K562 (cell line): ENCODE data around the gene METAP1D. TPM values are rescaled to one million over a fixed set of nuclear protein-coding genes. Genes with fewer than 3 reads are reported as not detected.

ENCODE experiments used
- ATAC-seq: fragments of 200-7000 bp; cut with Tn5 transposase; 3 replicates; pipeline ENCODE4 v1.9.1; 2020; ENCODE audit warnings: moderate library complexity
- BruUV-seq: library from RNA; stranded (reverse); fragments of 400-500 nt; replicated peaks from 2 replicates; lab custom pipeline; 2021; lab: Mats Ljungman, UMichigan
- CTCF ChIA-PET: fragments of 300-600 bp; formaldehyde crosslinking; extraction: SDS; loops from one replicate; lab custom pipeline; 2021; ENCODE audit warnings: low intra/inter-chr PET ratio; lab: Yijun Ruan, JAX
- POLR2A ChIA-PET: fragments of 300-600, 350-650 bp; sonication (Branson Sonifier 250); formaldehyde crosslinking; extraction: SDS; loops from one replicate; lab custom pipeline; 2021; ENCODE audit warnings: antibody characterized with exemption, inconsistent platforms; lab: Yijun Ruan, JAX
- DNase-seq, 4 experiments: peaks; one replicate each; pipeline versions ENCODE4 v3.0.0 to v3.0.0-alpha.2; 2011 to 2018; ENCODE audit warnings: low spot score in 3 of 4, mixed read lengths in 3 of 4; ENCODE audit errors: extremely low read depth in 1 of 4
- FAIRE-seq: peaks from 2 replicates; lab custom pipeline; 2011; peaks lifted over from hg19 to GRCh38; lab: Jason Lieb, UNC
- H2AFZ ChIP-seq: 2 replicates; pipeline ENCODE4 v1.6.0; 2011; ENCODE audit warnings: low read depth, low read length, control low read depth, inconsistent platforms
- H3K27ac ChIP-seq: fragments of 200-600 bp; 3 replicates; pipeline ENCODE4 v1.8.0; 2011; ENCODE audit warnings: low read depth, mild to moderate bottlenecking, control low read depth, inconsistent platforms, low read length, moderate library complexity, mixed read lengths; ENCODE audit errors: extremely low read depth
- H3K27me3 ChIP-seq, 2 experiments: fragments of 300-600 bp in 1 of 2; 2 replicates in 1 of 2; 3 replicates in 1 of 2; pipeline versions ENCODE4 v1.6.0 to v1.8.0; 2011; ENCODE audit warnings: inconsistent platforms in 2 of 2, low read length in 2 of 2, mild to moderate bottlenecking in 1 of 2, mixed read lengths in 1 of 2, moderate library complexity in 1 of 2; ENCODE audit not compliant: control insufficient read depth in 2 of 2, insufficient read depth in 2 of 2
- H3K36me3 ChIP-seq: fragments of 300-600 bp; 3 replicates; pipeline ENCODE4 v1.8.0; 2011; ENCODE audit warnings: mild to moderate bottlenecking, low read length, inconsistent platforms; ENCODE audit not compliant: control insufficient read depth, insufficient read depth
- H3K4me1 ChIP-seq, 2 experiments: fragments of 200-600 bp in 1 of 2; replicated peaks in 1 of 2; 2 replicates in 1 of 2; 3 replicates in 1 of 2; pipeline versions ENCODE4 v1.5.1 to v1.8.0; 2011; ENCODE audit warnings: inconsistent platforms in 2 of 2, low read length in 2 of 2, mild to moderate bottlenecking in 1 of 2, mixed read lengths in 1 of 2, moderate library complexity in 1 of 2; ENCODE audit not compliant: control insufficient read depth in 2 of 2, insufficient read depth in 2 of 2
- H3K4me2 ChIP-seq: 2 replicates; pipeline ENCODE4 v1.6.1; 2011; ENCODE audit warnings: low read length, control low read depth, inconsistent platforms, mixed read lengths; ENCODE audit not compliant: insufficient read depth
- H3K4me3 ChIP-seq: fragments of 200-600 bp; sonication (generic), shearing (Covaris generic); 2 replicates; pipeline ENCODE4 v1.5.1; 2016; ENCODE audit warnings: control low read depth, inconsistent platforms
- H3K79me2 ChIP-seq: fragments of 200-600 bp; 3 replicates; pipeline ENCODE4 v1.8.0; 2011; ENCODE audit warnings: low read length, inconsistent platforms; ENCODE audit not compliant: control insufficient read depth, insufficient read depth
- H3K9ac ChIP-seq, 2 experiments: 2 replicates each; pipeline versions ENCODE4 v1.6.0 to v1.6.1; 2011; ENCODE audit warnings: low read depth in 2 of 2, low read length in 2 of 2, control low read depth in 1 of 2, inconsistent platforms in 1 of 2, mild to moderate bottlenecking in 1 of 2, mixed read lengths in 1 of 2; ENCODE audit not compliant: insufficient read depth in 1 of 2
- H3K9me1 ChIP-seq: one replicate; pipeline ENCODE4 v1.6.0; 2011; ENCODE audit warnings: inconsistent platforms, mild to moderate bottlenecking, low read length, moderate library complexity; ENCODE audit not compliant: control insufficient read depth, insufficient read depth
- H3K9me3 ChIP-seq: replicated peaks from 2 replicates; pipeline ENCODE4 v1.5.1; 2011; ENCODE audit warnings: low read depth, low read length, inconsistent platforms; ENCODE audit not compliant: control insufficient read depth, insufficient read depth
- H4K20me1 ChIP-seq: replicated peaks from 2 replicates; pipeline ENCODE4 v1.6.1; 2011; ENCODE audit warnings: low read length, inconsistent platforms, mixed read lengths; ENCODE audit not compliant: control insufficient read depth, insufficient read depth
- CCNT2 ChIP-seq: IDR thresholded peaks from 2 replicates; pipeline ENCODE4 v1.6.1; 2011; ENCODE audit warnings: borderline replicate concordance, low read depth, mild to moderate bottlenecking, moderate library complexity, mixed read lengths, low read length; ENCODE audit not compliant: insufficient read length; ENCODE audit errors: extremely low read depth
- COPS2 ChIP-seq: fragments of 450-650 bp; conservative IDR thresholded peaks from 2 replicates; pipeline ENCODE4 v1.6.1; 2016; ENCODE audit warnings: mild to moderate bottlenecking, moderate library complexity
- FOXJ3 ChIP-seq: sonication (generic); formaldehyde crosslinking; IDR thresholded peaks from 2 replicates; pipeline ENCODE4 v1.4.0; 2020; ENCODE audit warnings: mild to moderate bottlenecking, missing genetic modification reagents
- ILF3 ChIP-seq: fragments of 450-650 bp; IDR thresholded peaks from 2 replicates; pipeline ENCODE4 v1.6.1; 2018; ENCODE audit warnings: antibody characterized with exemption, mild to moderate bottlenecking, moderate library complexity, borderline replicate concordance
- RBM22 ChIP-seq: fragments of 200-400 bp; formaldehyde crosslinking; IDR thresholded peaks from 2 replicates; pipeline ENCODE4 v1.6.1; 2018; ENCODE audit warnings: low read length, low read depth; ENCODE audit not compliant: poor library complexity, severe bottlenecking
- RNF2 ChIP-seq: sonication (generic); IDR thresholded peaks from 2 replicates; pipeline ENCODE4 v1.6.1; 2016
- RUNX1 ChIP-seq: sonication (generic); IDR thresholded peaks from 2 replicates; pipeline ENCODE4 v1.6.1; 2016; ENCODE audit warnings: antibody characterized with exemption, low read depth
- ZNF507 ChIP-seq: conservative IDR thresholded peaks from 2 replicates; pipeline ENCODE4 v1.6.1; 2017; ENCODE audit warnings: missing genetic modification characterization, missing compliant biosample characterization
- WGBS: fragments of 100-300 bp; shearing (Covaris generic); methylation state at CpG from one replicate; pipeline ENCODE4 v1.1.6; 2016; ENCODE audit warnings: low coverage, mixed read lengths; ENCODE audit not compliant: insufficient coverage; ENCODE audit errors: missing lambda C conversion rate; 5-methylcytosine and 5-hydroxymethylcytosine counted together
- in situ Hi-C: fragments of 300-500 bp; cut with MboI; formaldehyde crosslinking; loops from 4 replicates; pipeline ENCODE4 v1.15.0; 2018; ENCODE audit warnings: inconsistent platforms, mixed read lengths
- intact Hi-C: fragments of 100-400 bp; cut with micrococcal nuclease; formaldehyde crosslinking; loops from 2 replicates; pipeline ENCODE4 v1.14.2; 2022
- polyA plus RNA-seq, 8 experiments: library from polyadenylated mRNA; depleted of rRNA in 4 of 8; stranded (reverse) in 5 of 8; unstranded in 3 of 8; fragments of >200 nt; fragmentation: Nextera tagmentation in 2 of 8; fragmentation: Illumina TruSeq in 1 of 8; extraction: Ambion mirVana in 2 of 8; extraction: Trizol in 1 of 8; gene quantifications; 2 replicates each; pipeline versions ENCODE4 v1.2.1 to v1.2.3, GENCODE V29; 2011 to 2014; ENCODE audit warnings: inconsistent platforms in 1 of 8, missing spikeins in 1 of 8
- total RNA-seq, 7 experiments: library from RNA; depleted of rRNA in 6 of 7; stranded (reverse); fragments of >200 nt in 6 of 7; fragmentation: Illumina TruSeq in 2 of 7; extraction: Trizol in 2 of 7; gene quantifications; 2 replicates each; pipeline versions ENCODE4 v1.2.1 to v1.2.3, GENCODE V29; 2011 to 2021; ENCODE audit warnings: low replicate concordance in 1 of 7
- TF ChIP-seq, protein P1 (sequence below): fragments of 250-450 bp; sonication (Bioruptor Pico); IDR thresholded peaks from 2 replicates; pipeline ENCODE4 v1.8.0; 2021; ENCODE audit warnings: borderline replicate concordance, mild to moderate bottlenecking, moderate library complexity; ENCODE audit not compliant: poor library complexity, severe bottlenecking
- TF ChIP-seq, protein P2 (sequence below): sonication (generic); formaldehyde crosslinking; IDR thresholded peaks from 2 replicates; pipeline ENCODE4 v1.8.0; 2023; ENCODE audit warnings: mild to moderate bottlenecking, missing genetic modification reagents
- TF ChIP-seq, protein P3 (sequence below), 2 experiments: IDR thresholded peaks; 2 replicates each; pipeline ENCODE4 v1.6.1; 2011; ENCODE audit warnings: borderline replicate concordance in 1 of 2, control low read depth in 1 of 2, low read depth in 1 of 2, low read length in 1 of 2, mild to moderate bottlenecking in 1 of 2, mixed read lengths in 1 of 2, moderate library complexity in 1 of 2; ENCODE audit not compliant: insufficient read depth in 1 of 2, insufficient read length in 1 of 2, poor library complexity in 1 of 2, severe bottlenecking in 1 of 2; ENCODE audit errors: extremely low read depth in 1 of 2

Gene METAP1D
- total and polyA plus RNA-seq, 9 of the 15 experiments (the other 6 are each of a cell fraction or from before 2014, with no cell fraction given): 8.0 to 23.4 (median 15.7) TPM

DNA sequence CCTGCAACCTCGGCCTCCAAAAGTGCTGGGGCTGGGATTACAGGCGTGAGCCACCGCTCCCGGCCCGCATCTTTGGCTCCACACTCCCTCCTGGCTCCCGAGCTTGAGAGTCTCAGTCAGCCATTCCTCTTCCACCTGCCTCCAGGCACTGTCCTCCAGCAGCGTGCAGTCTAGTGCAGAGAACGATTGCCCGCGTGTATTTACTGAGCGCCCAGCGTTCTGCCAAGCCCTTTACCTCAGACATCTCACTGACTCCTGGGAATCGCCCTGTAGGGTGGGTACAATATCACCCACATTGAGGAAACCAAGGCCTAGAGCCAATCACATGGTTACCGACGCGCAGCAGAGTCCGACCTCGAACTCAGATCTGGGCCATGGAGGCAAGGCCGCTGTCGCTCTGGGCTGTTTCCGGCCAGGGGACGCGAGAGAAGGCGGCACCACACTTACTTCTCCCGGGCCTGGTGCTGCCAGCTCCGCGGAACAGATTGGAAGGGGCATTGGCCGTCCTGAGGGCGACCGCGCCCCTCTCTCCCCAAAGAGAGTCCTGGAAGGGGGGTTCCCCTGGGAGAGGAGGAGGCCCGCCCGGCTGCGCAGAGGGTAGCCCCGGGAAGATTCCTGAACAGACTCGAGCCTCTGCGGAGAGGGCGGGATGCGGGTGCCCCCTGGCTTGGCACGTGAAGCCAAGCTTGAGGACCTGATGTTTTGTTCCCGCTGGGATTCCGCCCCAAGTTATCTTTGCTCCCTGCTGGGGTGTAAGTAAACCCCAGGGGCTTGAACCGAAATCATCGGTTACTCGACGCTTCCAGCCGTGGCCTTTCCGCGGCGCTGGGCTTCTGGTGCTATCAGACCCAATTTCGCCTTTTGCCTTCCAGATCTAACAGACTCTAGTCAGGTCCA is 108.2 kb downstream of the METAP1D start:
- in situ Hi-C loops: loop anchor here (5.0 to 25.0 kb wide), 4 partner anchors 291 to 1146 kb away; no protein-coding TSS in a partner anchor
- Histone ChIP-seq H3K27ac (no peak overlapping the region), H3K9me3 (no peaks in the 10 kb centered on the region; the same call in 1 of the 2 replicates), H3K79me2 (no peaks in the 10 kb centered on the region), H3K4me1 (peaks cover 4 to 34% of the 10 kb centered on the region in 2 experiments), H3K4me2 (no peak overlapping the region), H2AFZ (no peak overlapping the region), H3K36me3 (no peaks in the 10 kb centered on the region), H3K27me3 (no peaks in the 10 kb centered on the region), H3K9ac (no peak overlapping the region), H4K20me1 (no peaks in the 10 kb centered on the region), H3K4me3 (no peak overlapping the region), H3K9me1 (no peaks in the 10 kb centered on the region)
- BruUV-seq: no TSS peak
- ChIA-PET POLR2A (interaction anchor here (0.6 to 0.8 kb wide), 2 partner anchors 107 to 1412 kb away, joined by 3 read pairs; no protein-coding TSS in a partner anchor), CTCF (interaction anchor here (0.7 kb wide), 1 partner anchor 988 kb away, joined by 3 read pairs; no protein-coding TSS in a partner anchor)
- WGBS: 79% methylated on average over 46 of the region's 51 CpGs
- DNase-seq: no peak
- FAIRE-seq: no peak
- intact Hi-C loops: loop anchor here (10.0 kb wide), 1 partner anchor 183 kb away; the partner anchor contains the start of gene HAT1
- ATAC-seq: no peak
- TF ChIP-seq ZNF507 (tag) (no peak), RBM22 (no peak), RNF2 (no peak), FOXJ3 (CRISPR knock-in tag) (no peak), CCNT2 (no peak), COPS2 (no peak), ILF3 (no peak), RUNX1 (no peak)
- TF ChIP-seq, protein P1, sequence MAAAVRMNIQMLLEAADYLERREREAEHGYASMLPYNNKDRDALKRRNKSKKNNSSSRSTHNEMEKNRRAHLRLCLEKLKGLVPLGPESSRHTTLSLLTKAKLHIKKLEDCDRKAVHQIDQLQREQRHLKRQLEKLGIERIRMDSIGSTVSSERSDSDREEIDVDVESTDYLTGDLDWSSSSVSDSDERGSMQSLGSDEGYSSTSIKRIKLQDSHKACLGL (CRISPR knock-in tag): no peak
- TF ChIP-seq, protein P2, sequence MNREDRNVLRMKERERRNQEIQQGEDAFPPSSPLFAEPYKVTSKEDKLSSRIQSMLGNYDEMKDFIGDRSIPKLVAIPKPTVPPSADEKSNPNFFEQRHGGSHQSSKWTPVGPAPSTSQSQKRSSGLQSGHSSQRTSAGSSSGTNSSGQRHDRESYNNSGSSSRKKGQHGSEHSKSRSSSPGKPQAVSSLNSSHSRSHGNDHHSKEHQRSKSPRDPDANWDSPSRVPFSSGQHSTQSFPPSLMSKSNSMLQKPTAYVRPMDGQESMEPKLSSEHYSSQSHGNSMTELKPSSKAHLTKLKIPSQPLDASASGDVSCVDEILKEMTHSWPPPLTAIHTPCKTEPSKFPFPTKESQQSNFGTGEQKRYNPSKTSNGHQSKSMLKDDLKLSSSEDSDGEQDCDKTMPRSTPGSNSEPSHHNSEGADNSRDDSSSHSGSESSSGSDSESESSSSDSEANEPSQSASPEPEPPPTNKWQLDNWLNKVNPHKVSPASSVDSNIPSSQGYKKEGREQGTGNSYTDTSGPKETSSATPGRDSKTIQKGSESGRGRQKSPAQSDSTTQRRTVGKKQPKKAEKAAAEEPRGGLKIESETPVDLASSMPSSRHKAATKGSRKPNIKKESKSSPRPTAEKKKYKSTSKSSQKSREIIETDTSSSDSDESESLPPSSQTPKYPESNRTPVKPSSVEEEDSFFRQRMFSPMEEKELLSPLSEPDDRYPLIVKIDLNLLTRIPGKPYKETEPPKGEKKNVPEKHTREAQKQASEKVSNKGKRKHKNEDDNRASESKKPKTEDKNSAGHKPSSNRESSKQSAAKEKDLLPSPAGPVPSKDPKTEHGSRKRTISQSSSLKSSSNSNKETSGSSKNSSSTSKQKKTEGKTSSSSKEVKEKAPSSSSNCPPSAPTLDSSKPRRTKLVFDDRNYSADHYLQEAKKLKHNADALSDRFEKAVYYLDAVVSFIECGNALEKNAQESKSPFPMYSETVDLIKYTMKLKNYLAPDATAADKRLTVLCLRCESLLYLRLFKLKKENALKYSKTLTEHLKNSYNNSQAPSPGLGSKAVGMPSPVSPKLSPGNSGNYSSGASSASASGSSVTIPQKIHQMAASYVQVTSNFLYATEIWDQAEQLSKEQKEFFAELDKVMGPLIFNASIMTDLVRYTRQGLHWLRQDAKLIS (CRISPR knock-in tag): no peak
- TF ChIP-seq, protein P3, sequence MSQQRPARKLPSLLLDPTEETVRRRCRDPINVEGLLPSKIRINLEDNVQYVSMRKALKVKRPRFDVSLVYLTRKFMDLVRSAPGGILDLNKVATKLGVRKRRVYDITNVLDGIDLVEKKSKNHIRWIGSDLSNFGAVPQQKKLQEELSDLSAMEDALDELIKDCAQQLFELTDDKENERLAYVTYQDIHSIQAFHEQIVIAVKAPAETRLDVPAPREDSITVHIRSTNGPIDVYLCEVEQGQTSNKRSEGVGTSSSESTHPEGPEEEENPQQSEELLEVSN (IDR thresholded peaks at IDR 0.05; ENCODE audit: borderline replicate concordance in 1 of 2, extremely low read depth in 1 of 2, insufficient read depth in 1 of 2, insufficient read length in 1 of 2, low read depth in 1 of 2, low read length in 1 of 2, poor library complexity in 1 of 2, severe bottlenecking in 1 of 2): no peak
